Cerebellar cortex (tissue), 1 donor: ENCODE measurements around the gene MYRFL.
"Not testable (repeated sequence)": the region's sequence is repeated elsewhere in the genome, so short reads cannot be mapped to it uniquely, and the experiment has no call there.

Source experiments
- DNase-seq: peaks from one replicate; pipeline ENCODE4 v3.0.0-alpha.2; 2015; ENCODE audit warnings: low spot score

MYRFL gene

GRCh38 chr12:69824966-69825560 lies at the start of gene MYRFL:
MYRFL (plus strand) TSS chr12:69825227; CDS start chr12:69825518, 291 bp downstream.
- no peak for DNase-seq

GRCh38 chr12:69779928-69780327 lies 45.1 kb upstream of the MYRFL start:
- DNase-seq, result peak; percentile 37

- DNase-seq, result no peak
These were observed 41.7 kb upstream of the MYRFL start for GRCh38 chr12:69783365-69783764.

- DNase-seq, result peak; percentile 61
These were observed 35.7 kb upstream of the MYRFL start for GRCh38 chr12:69789351-69789750.

- no peak for DNase-seq
These were observed 32.5 kb upstream of the MYRFL start for GRCh38 chr12:69792533-69792932.

DNA sequence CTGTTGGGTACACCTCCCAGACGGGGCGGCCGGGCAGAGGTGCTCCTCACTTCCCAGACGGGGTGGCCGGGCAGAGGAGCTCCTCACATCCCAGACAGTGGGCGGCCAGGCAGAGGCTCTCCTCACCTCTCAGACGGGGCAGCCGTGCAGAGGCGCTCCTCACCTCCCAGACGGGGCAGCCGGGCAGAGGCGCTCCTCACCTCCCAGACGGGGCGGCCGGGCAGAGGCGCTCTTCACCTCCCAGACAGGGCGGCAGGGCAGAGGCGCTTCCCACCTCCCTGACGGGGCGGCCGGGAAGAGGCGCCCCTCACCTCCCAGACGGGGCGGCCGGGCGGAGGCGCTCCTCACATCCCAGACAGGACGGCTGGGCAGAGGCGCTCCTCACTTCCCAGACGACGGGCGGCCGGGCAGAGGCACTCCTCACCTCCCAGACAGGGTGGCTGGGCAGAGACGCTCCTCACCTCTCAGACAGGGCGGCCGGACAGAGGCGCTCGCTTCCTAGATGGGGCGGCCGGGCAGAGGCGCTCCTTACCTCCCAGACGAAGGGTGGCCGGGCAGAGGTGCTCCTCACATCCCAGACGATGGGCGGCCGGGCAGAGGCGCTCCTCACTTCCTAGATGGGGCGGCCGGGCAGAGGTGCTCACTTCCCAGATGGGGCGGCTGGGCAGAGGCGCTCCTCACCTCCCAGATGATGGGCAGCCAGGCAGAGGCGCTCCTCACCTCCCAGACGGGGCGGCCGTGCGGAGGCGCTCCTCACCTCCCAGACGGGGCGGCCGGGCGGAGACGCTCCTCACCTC lies 17.7 kb upstream of the MYRFL start:
- not testable (repeated sequence) for DNase-seq

DNA sequence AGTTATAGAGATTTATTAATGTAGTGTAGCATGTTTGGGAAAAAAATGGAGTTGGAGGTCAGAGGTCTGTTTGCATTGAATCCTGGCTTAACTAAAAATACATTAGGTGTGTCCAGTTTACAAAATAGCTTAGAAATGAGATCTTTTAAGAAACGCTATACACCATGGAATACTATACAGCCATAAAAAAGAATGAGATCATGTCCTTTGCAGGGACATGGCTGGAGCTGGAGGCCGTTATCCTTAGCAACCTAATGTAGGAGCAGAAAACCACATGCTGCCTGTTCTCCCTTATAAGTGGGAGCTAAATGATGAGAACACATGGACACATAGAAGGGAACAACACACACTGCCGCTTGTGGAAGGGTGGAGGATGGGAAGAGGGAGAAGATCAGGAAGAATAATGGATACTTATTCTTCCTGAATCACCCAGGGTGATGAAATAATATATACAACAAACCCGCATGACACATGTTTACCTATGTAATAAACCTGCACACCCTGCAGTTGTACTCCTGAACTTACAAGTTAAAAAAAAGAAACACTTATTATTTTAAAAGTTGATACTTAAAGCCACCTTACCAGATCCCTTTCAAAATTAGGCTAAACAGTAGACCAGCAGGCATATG lies 14.0 kb upstream of the MYRFL start:
- DNase-seq, result no peak

GRCh38 chr12:69816082-69816481 lies 8.9 kb upstream of the MYRFL start:
- DNase-seq, result no peak

- no peak for DNase-seq
These were observed 4.0 kb upstream of the MYRFL start for GRCh38 chr12:69821032-69821455.

- DNase-seq, result no peak
These were observed 3.4 kb upstream of the MYRFL start for GRCh38 chr12:69821456-69822159.

GRCh38 chr12:69822201-69822860 lies 2.7 kb upstream of the MYRFL start:
- DNase-seq, result no peak

- DNase-seq, result no peak
These were observed 999 bp upstream of the MYRFL start for GRCh38 chr12:69824028-69824427.

GRCh38 chr12:69828897-69829296 lies 3.9 kb downstream of the MYRFL start:
- DNase-seq, result no peak

DNA sequence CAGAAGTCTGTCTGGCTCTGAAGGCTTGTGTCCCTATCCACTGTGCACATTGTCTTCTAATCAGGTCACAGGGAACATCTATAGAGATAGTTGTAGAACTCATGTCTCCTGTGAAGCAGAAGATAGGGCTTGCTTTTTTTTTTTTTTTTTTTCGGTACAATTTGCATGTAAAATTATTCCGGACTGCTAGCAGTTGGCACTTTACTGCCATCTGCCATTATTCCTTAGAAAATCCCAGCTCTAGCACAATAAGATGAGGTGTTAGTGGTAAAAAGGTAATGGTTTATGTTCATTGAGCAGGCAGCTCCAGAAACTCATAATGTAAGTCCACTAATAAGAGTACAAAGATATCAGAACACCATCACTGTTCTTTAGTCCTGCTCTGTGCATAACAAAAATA lies 8.7 kb downstream of the MYRFL start:
- DNase-seq, result peak; percentile 45

- no peak for DNase-seq
These were observed 9.1 kb downstream of the MYRFL start for GRCh38 chr12:69834147-69834546.

DNA sequence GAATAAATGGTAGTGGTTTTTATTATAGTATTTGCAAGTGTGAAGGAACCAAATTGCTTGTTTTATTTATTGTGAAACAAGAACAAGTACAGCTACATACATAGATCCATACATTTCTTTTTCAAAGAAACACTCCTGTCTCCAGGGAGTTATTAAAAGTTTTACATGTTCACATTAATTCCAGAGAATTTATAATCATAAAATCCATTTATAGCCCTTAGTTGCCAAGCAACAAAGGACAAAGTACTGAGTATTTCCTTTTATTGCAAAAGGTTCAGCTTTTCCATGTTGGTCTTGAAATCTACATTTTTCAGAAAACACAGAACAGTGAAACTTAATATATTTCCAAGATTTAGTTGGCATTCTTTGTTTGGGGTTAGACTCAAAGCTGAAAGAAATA lies 9.5 kb downstream of the MYRFL start:
- DNase-seq, result no peak

DNA sequence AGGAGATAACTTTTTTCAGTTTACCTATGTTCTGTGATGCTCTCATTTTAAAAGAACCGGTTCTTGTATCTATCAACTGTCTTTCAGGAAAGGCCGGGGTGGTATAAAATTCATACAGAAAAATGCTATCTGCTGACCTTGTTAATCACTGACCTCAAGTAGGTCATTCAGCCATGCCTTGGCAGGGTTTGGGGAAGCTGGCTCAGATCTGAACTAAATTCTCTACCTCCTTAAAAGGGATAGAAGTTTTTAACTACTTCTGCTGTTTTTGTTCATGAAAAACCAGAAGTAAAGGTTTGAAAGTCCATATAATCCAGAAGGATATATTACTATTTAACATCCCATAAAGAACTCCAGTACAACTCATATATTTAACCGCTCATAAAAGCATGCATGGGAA lies 10.1 kb downstream of the MYRFL start:
- DNase-seq, result no peak

GRCh38 chr12:69836015-69836414 lies 11.0 kb downstream of the MYRFL start:
- no peak for DNase-seq

DNA sequence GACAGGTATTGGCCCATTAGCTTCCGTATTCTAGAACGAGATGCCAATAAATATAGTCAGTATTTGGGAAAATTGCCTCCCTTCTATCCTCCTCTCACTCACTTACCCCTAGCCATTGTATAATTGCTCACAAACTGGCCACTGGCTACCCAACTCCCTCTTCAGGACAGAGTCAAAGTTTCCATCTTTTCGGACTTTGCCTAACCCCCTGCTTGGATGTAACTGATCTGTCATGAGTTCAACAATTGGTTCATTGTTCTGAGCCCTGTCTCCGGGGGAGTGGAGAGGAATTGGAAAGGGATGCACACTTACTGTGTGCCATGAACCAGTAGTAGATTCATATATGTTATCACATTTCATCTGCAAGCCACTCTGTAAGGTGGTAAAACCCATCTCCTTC lies 12.2 kb downstream of the MYRFL start:
- DNase-seq, result no peak

DNA sequence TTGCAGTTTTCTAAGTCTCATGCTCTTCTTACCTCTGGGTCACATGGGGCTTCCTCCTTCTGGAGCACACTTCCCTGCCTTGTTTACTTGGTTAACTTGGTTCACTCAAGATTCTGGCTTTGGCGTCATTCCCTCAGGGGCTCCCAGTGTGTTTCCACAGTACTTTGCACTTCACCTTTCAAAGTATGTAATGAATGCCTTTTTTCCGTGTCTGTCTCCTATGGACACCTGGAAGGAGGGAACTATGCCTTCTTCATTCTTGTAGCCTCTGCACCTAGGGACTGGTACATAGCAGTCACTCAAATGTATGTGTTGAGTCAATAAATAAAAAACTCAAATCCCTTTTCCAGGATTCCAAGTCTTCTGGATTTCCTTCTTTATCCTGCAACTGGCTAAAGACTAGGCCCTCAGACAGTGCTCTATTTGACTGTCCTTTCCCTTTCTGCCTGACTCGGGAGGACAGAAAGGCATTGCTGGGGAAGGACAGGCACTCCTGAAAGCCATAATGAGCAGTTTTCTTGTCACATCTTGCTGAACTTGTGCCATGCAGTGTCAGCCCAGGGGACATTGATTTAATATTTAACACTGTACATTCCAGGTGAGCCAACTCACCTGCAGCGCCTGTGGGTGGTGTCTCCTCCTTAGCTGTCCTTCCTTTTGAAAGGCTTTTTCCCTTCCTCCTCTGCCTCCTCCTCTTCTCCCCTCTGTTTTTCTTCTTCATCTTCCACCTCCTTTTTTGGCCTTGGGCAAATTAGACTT lies 12.8 kb downstream of the MYRFL start:
- DNase-seq, result no peak

DNA sequence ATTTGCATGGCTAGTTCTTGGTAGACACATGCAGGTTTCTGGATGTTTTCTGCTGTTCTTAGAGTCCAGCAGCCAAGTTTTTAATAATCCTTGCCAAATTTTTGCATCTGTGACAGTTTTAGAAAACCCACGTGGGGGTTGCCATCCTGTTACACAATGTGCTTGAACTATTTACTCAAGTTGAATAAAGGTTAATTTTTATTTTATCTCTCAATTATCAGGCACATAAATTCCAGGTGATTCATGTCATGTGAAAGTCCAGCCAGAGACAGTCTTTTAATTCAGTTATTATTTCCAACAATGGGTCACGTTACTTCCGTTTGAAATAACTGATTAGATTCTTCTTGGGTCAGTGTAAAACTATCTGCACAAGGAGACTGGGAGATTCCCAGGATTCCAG lies 15.7 kb downstream of the MYRFL start:
- DNase-seq, result no peak
